Measurements from ENCODE around the gene WSCD1. TPM values are rescaled to one million over a fixed set of nuclear protein-coding genes. Genes with fewer than 3 reads are reported as not detected.

WSCD1 gene
- total RNA-seq, 3 donors from 2014 or later (not counting 1 experiment from before 2014, with no cell fraction given), result 0.47 to 2.1 (median 1.9) TPM

GRCh38 chr17:6054372-6054771 is 15.8 kb upstream of the WSCD1 start:
- H3K4me3 Mint-ChIP-seq, result no peak overlapping the region
- H3K4me1 Mint-ChIP-seq, result no peaks in the 10 kb centered on the region
- ATAC-seq (no peak), DNase-seq (no peak)
- Histone ChIP-seq H3K36me3 (ENCODE audit: control insufficient read depth, insufficient read depth, low read length) (no peaks in the 10 kb centered on the region), H3K27ac (ENCODE audit: low read length) (no peak overlapping the region), H3K4me3 (ENCODE audit: low read length) (no peak overlapping the region), H3K27me3 (ENCODE audit: control insufficient read depth, insufficient read depth, low read length) (no peaks in the 10 kb centered on the region), H3K9me3 (ENCODE audit: control insufficient read depth, insufficient read depth, low read length) (no peaks in the 10 kb centered on the region), H3K4me1 (ENCODE audit: control insufficient read depth, insufficient read depth, low read length) (no peaks in the 10 kb centered on the region)
- TF ChIP-seq CTCF (IDR thresholded peaks at IDR 0.05), result no peak
- H3K36me3 Mint-ChIP-seq, result no peaks in the 10 kb centered on the region
- H3K9me3 Mint-ChIP-seq, result no peaks in the 10 kb centered on the region
- H3K27me3 Mint-ChIP-seq (ENCODE audit: low read depth in 2 of 2), result peaks cover 5 to 42% of the 10 kb centered on the region in 2 donors
- intact Hi-C loops (cut with micrococcal nuclease), result no loop called here
- no peak overlapping the region for H3K27ac Mint-ChIP-seq
- 85% methylated on average over 2 of the region's 3 CpGs for WGBS (ENCODE audit: insufficient coverage)

GRCh38 chr17:6056104-6056503 is 14.1 kb upstream of the WSCD1 start:
- Histone ChIP-seq H3K36me3 (ENCODE audit: control insufficient read depth, insufficient read depth, low read length) (no peaks in the 10 kb centered on the region), H3K4me3 (ENCODE audit: low read length) (no peak overlapping the region), H3K27ac (ENCODE audit: low read length) (no peak overlapping the region), H3K9me3 (ENCODE audit: control insufficient read depth, insufficient read depth, low read length) (no peaks in the 10 kb centered on the region), H3K27me3 (ENCODE audit: control insufficient read depth, insufficient read depth, low read length) (no peaks in the 10 kb centered on the region), H3K4me1 (ENCODE audit: control insufficient read depth, insufficient read depth, low read length) (no peaks in the 10 kb centered on the region)
- DNase-seq (no peak), ATAC-seq (no peak)
- intact Hi-C loops (cut with micrococcal nuclease), result no loop called here
- H3K27me3 Mint-ChIP-seq (ENCODE audit: low read depth in 2 of 2), result peaks cover 7 to 45% of the 10 kb centered on the region in 2 donors
- no peaks in the 10 kb centered on the region for H3K9me3 Mint-ChIP-seq
- no peak for TF ChIP-seq CTCF (IDR thresholded peaks at IDR 0.05)
- H3K36me3 Mint-ChIP-seq, result no peaks in the 10 kb centered on the region
- whole genome bisulfite sequencing (ENCODE audit: insufficient coverage), result 79% methylated on average over 2 of the region's 2 CpGs
- H3K4me1 Mint-ChIP-seq, result no peaks in the 10 kb centered on the region
- H3K4me3 Mint-ChIP-seq, result no peak overlapping the region
- no peak overlapping the region for H3K27ac Mint-ChIP-seq

GRCh38 chr17:6057562-6057961 is 12.6 kb upstream of the WSCD1 start:
- DNase-seq, result no peak
- intact Hi-C loops (cut with micrococcal nuclease), result no loop called here
- Mint-ChIP-seq H3K36me3 (no peaks in the 10 kb centered on the region), H3K4me3 (no peak overlapping the region), H3K27ac (no peak overlapping the region), H3K27me3 (ENCODE audit: low read depth in 2 of 2) (peaks cover 6 to 36% of the 10 kb centered on the region in 2 donors), H3K4me1 (no peaks in the 10 kb centered on the region), H3K9me3 (no peaks in the 10 kb centered on the region)
- ATAC-seq, result no peak
- H3K4me1 ChIP-seq (ENCODE audit: control insufficient read depth, insufficient read depth, low read length), result no peaks in the 10 kb centered on the region
- no peak overlapping the region for H3K4me3 ChIP-seq (ENCODE audit: low read length)
- no peaks in the 10 kb centered on the region for H3K27me3 ChIP-seq (ENCODE audit: control insufficient read depth, insufficient read depth, low read length)
- no peak overlapping the region for H3K27ac ChIP-seq (ENCODE audit: low read length)
- no peaks in the 10 kb centered on the region for H3K36me3 ChIP-seq (ENCODE audit: control insufficient read depth, insufficient read depth, low read length)
- TF ChIP-seq CTCF (IDR thresholded peaks at IDR 0.05), result no peak
- 68% methylated on average over 8 of the region's 8 CpGs for WGBS (ENCODE audit: insufficient coverage)
- no peaks in the 10 kb centered on the region for H3K9me3 ChIP-seq (ENCODE audit: control insufficient read depth, insufficient read depth, low read length)

GRCh38 chr17:6059406-6059805 is 10.8 kb upstream of the WSCD1 start:
- H3K36me3 ChIP-seq (ENCODE audit: control insufficient read depth, insufficient read depth, low read length), result no peaks in the 10 kb centered on the region
- no peak overlapping the region for H3K27ac ChIP-seq (ENCODE audit: low read length)
- Mint-ChIP-seq H3K4me1 (no peaks in the 10 kb centered on the region), H3K27ac (no peak overlapping the region), H3K36me3 (no peaks in the 10 kb centered on the region), H3K27me3 (ENCODE audit: low read depth in 2 of 2) (peaks cover 13 to 42% of the 10 kb centered on the region in 2 donors), H3K4me3 (no peak overlapping the region), H3K9me3 (no peaks in the 10 kb centered on the region)
- ATAC-seq (no peak), DNase-seq (no peak)
- intact Hi-C loops (cut with micrococcal nuclease), result no loop called here
- no peak for TF ChIP-seq CTCF (IDR thresholded peaks at IDR 0.05)
- no peaks in the 10 kb centered on the region for H3K9me3 ChIP-seq (ENCODE audit: control insufficient read depth, insufficient read depth, low read length)
- WGBS (ENCODE audit: insufficient coverage), result 90% methylated on average over 8 of the region's 8 CpGs
- no peaks in the 10 kb centered on the region for H3K27me3 ChIP-seq (ENCODE audit: control insufficient read depth, insufficient read depth, low read length)
- no peaks in the 10 kb centered on the region for H3K4me1 ChIP-seq (ENCODE audit: control insufficient read depth, insufficient read depth, low read length)
- no peak overlapping the region for H3K4me3 ChIP-seq (ENCODE audit: low read length)
